Stimulated activated CD4-positive, alpha-beta T cell treated with anti-CD3 and anti-CD28 coated beads, Interleukin-12 subunit alpha, Interleukin-12 subunit beta, amount 100 ng/mL, for 24 hours (primary cell): ENCODE measurements around the gene MYMX.

ENCODE experiments used
- DNase-seq, 2 experiments: peaks; one replicate each; pipeline ENCODE4 v3.0.0-alpha.2; 2020; ENCODE audit warnings: low read depth in 2 of 2

Gene MYMX

GRCh38 chr6:44232676-44233566 is 16.2 kb downstream of the MYMX start:
- DNase-seq: no peak

DNA sequence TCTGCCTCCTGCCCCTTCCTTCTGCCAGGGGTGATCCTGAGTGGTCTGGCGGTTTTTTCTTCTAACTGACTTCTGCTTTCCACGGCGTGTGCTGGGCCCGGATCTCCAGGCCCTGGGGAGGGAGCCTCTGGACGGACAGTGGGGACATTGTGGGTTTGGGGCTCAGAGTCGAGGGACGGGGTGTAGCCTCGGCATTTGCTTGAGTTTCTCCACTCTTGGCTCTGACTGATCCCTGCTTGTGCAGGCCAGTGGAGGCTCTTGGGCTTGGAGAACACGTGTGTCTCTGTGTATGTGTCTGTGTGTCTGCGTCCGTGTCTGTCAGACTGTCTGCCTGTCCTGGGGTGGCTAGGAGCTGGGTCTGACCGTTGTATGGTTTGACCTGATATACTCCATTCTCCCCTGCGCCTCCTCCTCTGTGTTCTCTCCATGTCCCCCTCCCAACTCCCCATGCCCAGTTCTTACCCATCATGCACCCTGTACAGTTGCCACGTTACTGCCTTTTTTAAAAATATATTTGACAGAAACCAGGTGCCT is 16.9 kb downstream of the MYMX start:
- no peak for DNase-seq

DNA sequence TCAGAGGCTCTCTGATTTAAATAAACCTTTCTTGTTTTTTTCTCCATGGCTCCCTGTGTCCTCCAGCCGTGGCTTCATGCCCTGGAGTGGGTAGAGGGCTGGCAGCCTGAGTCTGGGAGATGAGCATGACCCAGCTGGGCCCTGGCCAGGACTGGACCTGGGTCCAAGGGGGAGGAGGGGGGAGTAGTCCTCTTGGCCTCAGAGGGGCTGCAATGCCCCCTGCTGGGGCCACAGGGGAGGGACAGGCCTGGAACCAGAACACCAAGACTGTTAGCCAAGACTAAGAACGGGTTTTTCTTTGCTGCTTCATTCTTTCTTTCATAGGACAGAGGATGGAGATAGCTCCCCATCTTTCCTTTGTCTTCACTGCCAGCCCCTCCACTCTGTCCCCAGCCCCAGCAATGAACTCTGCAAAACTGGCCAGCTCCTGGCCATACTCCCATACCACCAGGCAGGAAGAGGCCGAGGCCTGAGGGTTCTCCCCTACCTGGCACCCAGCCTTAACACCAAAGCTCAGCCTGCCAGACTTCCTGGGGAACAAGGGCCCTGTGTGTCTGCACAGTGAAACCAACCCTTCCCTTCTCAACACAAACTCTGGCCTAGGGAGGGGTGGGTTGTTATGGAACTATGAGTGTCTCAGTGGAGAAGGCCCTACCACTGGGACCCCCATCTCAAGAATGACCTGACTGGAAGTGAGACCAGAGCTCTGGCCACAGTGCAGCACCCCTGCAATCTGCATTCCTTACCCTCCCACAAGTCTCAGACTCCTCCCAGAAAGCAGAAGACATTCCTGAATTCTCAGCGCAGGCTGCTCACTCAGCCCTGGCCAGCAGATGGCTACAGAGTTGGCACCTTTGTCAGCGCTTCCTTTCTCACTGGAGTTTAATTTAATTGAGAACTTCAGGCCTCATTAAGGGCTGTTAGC is 17.6 kb downstream of the MYMX start:
- DNase-seq: no peak

- no peak for DNase-seq
Observed at GRCh38 chr6:44235269-44235668, 18.5 kb downstream of the MYMX start.

DNA sequence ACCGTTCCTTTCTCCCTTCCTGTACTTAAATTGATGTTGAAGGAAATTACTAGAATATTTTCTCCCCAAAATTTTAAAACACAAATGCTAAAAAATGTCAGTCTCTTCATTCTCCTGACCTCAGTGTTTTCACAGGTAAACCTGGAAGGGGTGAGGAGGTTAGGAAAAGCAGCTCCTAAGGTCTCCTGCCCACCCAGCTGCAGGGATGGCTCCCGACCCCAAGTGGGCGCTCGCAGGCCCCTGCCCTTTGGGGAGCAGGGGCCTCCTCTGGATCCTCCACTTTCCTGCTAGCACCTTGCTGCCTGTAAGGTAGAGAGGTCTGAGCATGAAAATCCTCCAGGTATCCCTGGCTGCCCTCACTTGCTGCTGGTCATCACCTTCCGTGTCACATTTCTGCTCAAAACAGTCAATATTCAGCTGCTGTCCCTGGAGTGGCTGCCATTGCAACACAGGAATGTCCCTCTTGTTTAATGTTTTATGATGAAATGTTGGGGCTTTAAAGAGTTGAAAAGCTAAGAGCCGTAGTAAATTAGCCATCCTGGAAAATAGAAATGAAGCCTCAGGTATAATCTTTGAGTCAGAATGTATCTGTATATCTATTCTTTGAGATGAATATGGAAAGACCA is 19.3 kb downstream of the MYMX start:
- DNase-seq: no peak

GRCh38 chr6:44237021-44237812 is 20.5 kb downstream of the MYMX start:
- peak; percentile 50 to 67 for DNase-seq

DNA sequence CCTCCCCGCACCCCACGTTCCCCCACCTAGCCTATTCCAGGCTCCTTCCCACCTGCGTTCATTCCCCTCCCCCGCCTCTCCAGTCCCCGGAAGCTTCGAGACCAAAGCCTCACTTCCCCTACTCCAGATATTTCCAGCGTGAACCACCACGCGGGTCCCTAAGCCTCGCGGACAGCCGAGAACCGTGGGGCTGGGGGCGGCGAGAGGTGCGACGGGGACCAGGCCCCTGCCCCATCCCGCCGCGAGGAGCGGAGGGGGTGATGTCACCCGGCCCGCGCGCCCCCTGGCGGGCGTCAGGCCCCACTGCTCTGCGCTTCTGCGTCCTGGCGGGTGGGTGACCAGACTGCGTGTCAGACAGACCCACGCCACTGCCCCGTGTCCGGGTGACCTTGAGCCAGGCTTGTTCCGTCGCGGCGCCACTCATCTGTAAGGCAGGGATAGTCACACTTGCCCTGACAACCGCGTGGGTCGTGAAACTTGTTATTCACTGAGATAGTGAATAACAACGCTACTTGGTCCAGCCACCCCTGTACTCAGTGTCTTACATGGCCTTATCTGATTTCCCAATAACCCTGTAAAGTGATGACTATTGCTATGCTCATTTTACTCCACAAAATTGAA is 21.2 kb downstream of the MYMX start:
- peak; percentile 55 to 65 for DNase-seq

- DNase-seq: no peak
Observed at GRCh38 chr6:44238687-44239350, 22.1 kb downstream of the MYMX start.

GRCh38 chr6:44243345-44243744 is 26.6 kb downstream of the MYMX start:
- DNase-seq: no peak

DNA sequence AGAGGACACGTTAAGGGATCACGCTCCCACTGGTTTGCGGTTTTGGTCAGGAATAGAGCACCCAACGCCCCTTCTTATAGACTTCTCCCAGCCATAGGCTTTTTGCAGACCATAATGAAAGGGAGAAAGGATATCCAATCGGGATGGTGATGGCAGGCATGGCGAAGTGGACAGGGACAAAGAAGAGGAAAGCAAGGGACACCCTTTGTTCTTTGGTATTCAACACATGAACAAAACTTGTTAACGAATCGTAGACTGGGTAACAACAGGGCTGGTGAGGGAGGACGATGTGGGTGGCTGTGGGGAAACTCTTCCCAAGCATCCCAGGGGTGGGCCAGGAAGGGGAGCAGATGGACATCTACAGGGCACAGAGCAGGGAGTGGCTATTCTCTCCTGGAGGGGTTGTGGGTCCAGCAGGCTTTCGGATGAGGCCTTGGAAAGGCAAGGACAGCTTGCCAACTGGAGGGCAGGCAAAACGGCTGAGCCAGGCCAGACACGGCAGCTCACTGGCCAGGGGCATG is 28.7 kb downstream of the MYMX start:
- DNase-seq: no peak

DNA sequence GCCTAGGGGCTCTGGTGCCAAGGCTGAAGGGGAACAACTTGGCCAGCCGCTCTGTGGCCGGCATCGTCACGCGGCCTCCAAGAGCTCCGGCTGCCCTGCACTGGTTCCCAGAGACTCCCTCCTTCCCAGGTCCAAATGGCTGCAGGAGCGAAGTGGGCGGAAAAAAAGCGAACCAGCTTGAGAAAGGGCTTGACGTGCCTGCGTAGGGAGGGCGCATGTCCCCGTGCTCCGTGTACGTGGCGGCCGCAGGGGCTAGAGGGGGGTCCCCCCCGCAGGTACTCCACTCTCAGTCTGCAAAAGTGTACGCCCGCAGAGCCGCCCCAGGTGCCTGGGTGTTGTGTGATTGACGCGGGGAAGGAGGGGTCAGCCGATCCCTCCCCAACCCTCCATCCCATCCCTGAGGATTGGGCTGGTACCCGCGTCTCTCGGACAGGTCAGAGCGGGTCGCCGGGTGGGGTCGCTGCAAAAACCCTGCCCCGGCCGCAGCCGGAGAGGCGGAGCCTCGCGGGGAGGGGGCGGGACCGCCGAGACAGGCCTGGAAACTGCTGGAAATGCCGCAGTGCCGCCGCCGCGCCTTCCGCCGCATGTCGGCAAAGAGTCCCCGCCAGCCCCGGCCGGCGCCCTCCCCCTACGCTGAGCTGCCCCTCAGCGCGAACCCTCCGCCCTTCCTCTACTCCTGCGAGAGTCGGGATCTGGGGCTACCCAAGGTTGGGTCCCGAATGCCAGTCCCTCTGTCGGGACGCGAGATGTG is 29.4 kb downstream of the MYMX start:
- peak; percentile 74 to 85 for DNase-seq

GRCh38 chr6:44246663-44247337 is 30.1 kb downstream of the MYMX start, which contains the start of gene HSP90AB1:
Gene HSP90AB1, plus strand, starts transcription at chr6:44247101. Its CDS starts 1,529 bp downstream, at chr6:44248630.
- DNase-seq: peak; percentile 93 to 96

- peak; percentile 77 for DNase-seq
Observed at GRCh38 chr6:44247338-44248302, 30.9 kb downstream of the MYMX start.

GRCh38 chr6:44248579-44248978 is 31.9 kb downstream of the MYMX start:
- DNase-seq: no peak

DNA sequence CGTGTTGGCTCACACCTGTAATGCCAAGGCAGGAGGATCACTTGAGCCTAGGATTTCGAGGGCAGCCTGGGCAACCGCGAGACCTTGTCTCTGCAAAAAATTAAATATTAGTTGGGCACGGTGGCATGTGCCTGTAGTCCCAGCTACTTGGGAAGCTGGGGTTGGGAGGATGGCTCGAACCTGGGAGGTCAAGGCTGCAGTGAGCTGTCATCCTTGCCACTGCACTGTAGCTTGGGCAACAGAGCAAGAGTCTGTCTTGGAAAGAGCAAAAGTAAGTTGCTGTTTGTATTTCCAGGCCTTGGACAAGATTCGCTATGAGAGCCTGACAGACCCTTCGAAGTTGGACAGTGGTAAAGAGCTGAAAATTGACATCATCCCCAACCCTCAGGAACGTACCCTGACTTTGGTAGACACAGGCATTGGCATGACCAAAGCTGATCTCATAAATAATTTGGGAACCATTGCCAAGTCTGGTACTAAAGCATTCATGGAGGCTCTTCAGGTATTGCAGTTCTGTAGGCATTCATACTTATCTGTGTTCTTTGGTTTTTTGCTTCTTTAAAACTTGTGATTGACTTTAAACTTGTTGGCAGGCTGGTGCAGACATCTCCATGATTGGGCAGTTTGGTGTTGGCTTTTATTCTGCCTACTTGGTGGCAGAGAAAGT is 32.5 kb downstream of the MYMX start:
- DNase-seq: no peak

- DNase-seq: no peak
Observed at GRCh38 chr6:44250067-44250717, 33.5 kb downstream of the MYMX start.
